ENCODE results near the gene EZH1. TPM values are rescaled to one million over a fixed set of nuclear protein-coding genes. Genes with fewer than 3 reads are reported as not detected.

The EZH1 gene
- total and polyA plus RNA-seq, 2 experiments from 2014 or later: 22.7 to 33.8 TPM

DNA sequence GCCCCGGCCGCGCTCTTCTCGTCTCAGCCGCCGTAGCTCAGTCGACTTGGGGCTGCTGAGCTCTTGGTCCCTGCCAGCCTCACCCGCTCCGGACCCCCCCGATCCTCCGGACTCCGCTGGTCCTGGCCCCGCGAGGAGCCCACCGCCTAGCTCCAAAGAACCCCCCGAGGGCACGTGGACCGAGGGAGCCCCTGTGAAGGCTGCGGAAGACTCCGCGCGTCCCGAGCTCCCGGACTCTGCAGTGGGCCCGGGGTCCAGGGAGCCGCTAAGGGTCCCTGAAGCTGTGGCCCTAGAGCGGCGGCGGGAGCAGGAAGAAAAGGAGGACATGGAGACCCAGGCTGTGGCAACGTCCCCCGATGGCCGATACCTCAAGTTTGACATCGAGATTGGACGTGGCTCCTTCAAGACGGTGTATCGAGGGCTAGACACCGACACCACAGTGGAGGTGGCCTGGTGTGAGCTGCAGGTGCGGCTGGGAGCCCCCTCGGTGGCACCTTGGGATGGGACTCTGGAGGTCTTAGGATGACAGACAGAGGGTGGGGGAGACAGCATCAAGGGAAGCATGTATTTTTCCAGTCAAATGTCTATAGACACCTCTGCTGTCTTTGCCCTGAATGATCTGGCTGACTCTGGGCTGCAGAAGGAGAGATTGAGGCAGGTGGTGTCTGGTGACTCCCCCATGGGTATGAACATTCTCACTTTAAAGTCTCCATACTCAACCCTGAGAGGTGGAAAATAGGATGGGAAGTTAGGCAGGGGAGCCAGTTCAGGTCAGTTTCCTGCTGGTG lies 36.2 kb upstream of the EZH1 start:
- Histone ChIP-seq H3K9me3 (ENCODE audit: low read depth) (no peaks in the 10 kb centered on the region), H3K36me3 (peaks cover 14% of the 10 kb centered on the region), H3K4me3 (peak overlapping the region; percentile 50), H3K4me1 (ENCODE audit: low read depth) (no peaks in the 10 kb centered on the region), H3K27ac (no peak overlapping the region), H3K27me3 (peaks cover 37% of the 10 kb centered on the region)
- DNase-seq (ENCODE audit: low read depth in 1 of 2, low spot score in 1 of 2): peak in 1 of 2 donors; percentile 26
- TF ChIP-seq, protein P1, sequence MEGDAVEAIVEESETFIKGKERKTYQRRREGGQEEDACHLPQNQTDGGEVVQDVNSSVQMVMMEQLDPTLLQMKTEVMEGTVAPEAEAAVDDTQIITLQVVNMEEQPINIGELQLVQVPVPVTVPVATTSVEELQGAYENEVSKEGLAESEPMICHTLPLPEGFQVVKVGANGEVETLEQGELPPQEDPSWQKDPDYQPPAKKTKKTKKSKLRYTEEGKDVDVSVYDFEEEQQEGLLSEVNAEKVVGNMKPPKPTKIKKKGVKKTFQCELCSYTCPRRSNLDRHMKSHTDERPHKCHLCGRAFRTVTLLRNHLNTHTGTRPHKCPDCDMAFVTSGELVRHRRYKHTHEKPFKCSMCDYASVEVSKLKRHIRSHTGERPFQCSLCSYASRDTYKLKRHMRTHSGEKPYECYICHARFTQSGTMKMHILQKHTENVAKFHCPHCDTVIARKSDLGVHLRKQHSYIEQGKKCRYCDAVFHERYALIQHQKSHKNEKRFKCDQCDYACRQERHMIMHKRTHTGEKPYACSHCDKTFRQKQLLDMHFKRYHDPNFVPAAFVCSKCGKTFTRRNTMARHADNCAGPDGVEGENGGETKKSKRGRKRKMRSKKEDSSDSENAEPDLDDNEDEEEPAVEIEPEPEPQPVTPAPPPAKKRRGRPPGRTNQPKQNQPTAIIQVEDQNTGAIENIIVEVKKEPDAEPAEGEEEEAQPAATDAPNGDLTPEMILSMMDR (IDR thresholded peaks at IDR 0.05; ENCODE audit: low read depth, low read length): no peak

DNA sequence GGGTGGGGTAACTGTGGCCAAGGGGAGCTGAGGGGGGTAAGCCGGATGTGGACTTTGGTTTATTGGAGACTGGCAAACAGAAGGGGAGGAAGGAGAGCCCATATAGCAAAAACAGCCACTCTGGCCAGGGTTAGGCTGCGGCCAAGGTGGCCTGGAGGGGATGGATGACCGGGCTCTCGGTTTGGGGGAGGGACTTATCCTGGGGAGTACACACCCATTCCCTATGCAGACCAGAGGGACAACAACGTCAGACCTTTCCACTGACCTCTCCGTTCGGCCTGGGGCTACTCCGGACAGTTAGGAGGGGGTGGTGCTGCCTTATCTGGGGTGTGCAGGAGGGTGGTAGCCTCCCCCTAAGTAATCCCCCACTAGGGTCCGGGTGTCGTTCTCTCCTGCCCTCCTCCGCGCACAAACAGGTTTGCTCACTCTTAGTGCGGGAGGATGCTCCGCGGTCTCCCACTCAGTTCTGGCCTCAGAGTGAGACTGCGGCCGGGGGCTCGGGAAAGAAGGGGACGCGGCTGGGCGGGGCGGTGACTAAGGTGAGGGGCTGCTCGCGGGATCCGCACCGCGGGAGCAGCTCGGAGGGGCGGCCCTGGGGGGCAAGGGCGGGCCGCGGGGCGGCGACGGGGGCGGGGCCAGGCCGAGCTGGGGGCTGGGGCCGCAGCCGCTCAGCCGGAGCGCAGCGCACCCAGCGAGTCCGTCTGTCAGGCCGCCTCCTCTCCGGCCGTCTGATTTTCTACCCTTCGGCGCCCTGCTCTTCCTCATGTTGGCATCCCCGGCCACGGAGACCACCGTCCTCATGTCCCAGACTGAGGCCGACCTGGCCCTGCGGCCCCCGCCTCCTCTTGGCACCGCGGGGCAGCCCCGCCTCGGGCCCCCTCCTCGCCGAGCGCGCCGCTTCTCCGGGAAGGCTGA lies 35.4 kb upstream of the EZH1 start, which contains the start of gene WNK4:
WNK4 (plus strand) TSS at position 675 of the 915 bp plus-strand sequence; CDS start at position 764, 89 bp downstream.
- no peak within 1 kb of the TSS for H3K27ac ChIP-seq
- TF ChIP-seq, protein P1 (IDR thresholded peaks at IDR 0.05; ENCODE audit: low read depth, low read length): no peak

DNA sequence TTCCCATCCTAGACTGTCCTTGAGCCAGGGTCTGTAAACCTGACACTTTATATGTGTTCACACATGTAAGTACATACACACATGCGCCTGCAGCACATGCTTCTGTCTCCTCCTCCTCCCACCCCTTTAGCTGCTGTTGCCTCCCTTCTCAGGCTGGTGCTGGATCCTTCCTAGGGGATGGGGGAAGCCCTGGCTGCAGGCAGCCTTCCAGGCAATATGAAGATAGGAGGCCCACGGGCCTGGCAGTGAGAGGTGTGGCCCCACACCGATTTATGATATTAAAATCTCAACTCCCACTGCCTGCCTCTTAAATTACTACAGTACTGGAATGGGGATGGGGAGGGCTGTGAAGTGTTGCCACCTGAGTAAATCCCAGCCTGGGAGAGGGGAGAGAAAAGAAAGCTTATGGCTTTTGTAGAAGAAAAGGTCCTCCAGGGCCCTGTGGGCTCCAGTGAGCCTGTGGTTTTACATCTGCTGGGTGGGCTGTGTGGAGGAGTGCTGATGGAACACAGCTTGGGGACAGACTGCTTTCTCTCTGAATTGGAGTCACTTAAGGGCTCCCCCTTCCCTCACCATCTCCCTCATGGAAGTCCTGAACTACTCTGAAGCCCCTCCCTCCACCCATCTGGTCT lies 34.6 kb upstream of the EZH1 start:
- Histone ChIP-seq H3K4me3 (no peak overlapping the region), H3K4me1 (ENCODE audit: low read depth) (no peaks in the 10 kb centered on the region), H3K27ac (no peak overlapping the region), H3K9me3 (ENCODE audit: low read depth) (no peaks in the 10 kb centered on the region), H3K36me3 (peaks cover 26% of the 10 kb centered on the region), H3K27me3 (peaks cover 34% of the 10 kb centered on the region)
- no peak for DNase-seq (ENCODE audit: low read depth in 1 of 2, low spot score in 1 of 2)
- TF ChIP-seq, protein P1 (IDR thresholded peaks at IDR 0.05; ENCODE audit: low read depth, low read length): no peak

More for the DNA sequence above, 35.4 kb upstream of the EZH1 start, which contains the start of gene WNK4:
- peak; percentile 46 to 53 for DNase-seq (ENCODE audit: low read depth in 1 of 2, low spot score in 1 of 2)
- H3K36me3 ChIP-seq: peaks cover 21% of the 10 kb centered on the region
- H3K9me3 ChIP-seq (ENCODE audit: low read depth): no peaks in the 10 kb centered on the region
- H3K27me3 ChIP-seq: peaks cover 34% of the 10 kb centered on the region
- no peaks in the 10 kb centered on the region for H3K4me1 ChIP-seq (ENCODE audit: low read depth)
- peak within 1 kb of the TSS; percentile 50 for H3K4me3 ChIP-seq

DNA sequence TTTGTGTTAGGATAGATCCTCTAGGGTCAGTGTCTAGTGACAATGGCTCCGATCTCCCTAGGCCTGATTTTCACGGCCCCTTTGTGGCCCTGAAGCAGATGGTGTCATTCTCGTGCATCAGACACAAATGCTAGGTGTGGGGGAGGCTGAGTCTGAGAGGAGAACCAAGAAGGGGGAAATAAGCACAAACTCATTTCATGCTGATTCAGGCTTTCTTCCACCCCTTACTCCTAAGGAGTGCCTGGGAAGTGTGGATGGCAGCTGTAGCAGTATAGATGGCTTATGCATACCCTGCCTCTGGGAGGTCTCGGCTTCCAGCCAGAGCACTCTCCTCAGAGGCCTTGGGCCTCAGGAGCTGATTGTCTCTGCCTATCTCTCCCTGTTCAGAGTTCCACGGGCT lies 33.7 kb upstream of the EZH1 start:
- Histone ChIP-seq H3K27me3 (peaks cover 29% of the 10 kb centered on the region), H3K4me3 (no peak overlapping the region), H3K9me3 (ENCODE audit: low read depth) (no peaks in the 10 kb centered on the region), H3K4me1 (ENCODE audit: low read depth) (peaks cover 5% of the 10 kb centered on the region), H3K36me3 (peaks cover 26% of the 10 kb centered on the region), H3K27ac (no peak overlapping the region)
- DNase-seq (ENCODE audit: low read depth in 1 of 2, low spot score in 1 of 2): no peak
- TF ChIP-seq, protein P1 (IDR thresholded peaks at IDR 0.05; ENCODE audit: low read depth, low read length): no peak

DNA sequence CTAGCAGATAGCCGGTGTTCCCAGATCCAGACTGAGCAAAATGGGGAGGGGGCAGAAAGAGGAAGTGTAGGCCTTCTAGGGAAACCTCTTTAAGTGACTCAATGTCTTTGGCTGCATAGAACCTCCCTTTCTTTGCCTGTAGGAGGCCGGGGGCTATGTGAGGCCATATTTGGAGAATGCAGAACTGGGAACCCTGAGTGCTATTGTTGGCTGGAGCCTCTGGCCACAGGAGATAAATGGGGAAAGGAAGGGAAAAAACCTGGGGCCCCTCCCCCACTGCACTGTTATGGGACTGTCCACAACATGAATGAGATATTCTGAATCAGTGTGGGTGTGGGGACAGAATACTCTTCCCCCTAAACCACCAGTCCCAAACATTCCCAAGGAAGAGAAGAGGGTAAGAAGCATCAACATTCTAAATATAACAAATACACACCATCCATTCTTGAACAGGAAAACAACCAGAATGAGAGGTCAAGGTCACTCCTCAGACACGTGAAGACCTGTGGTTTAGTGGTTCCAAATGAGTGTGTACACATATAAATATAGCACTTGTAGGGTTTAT lies 30.8 kb upstream of the EZH1 start:
- TF ChIP-seq, protein P1 (IDR thresholded peaks at IDR 0.05; ENCODE audit: low read depth, low read length): no peak
- DNase-seq (ENCODE audit: low read depth in 1 of 2, low spot score in 1 of 2): peak in 1 of 2 donors; percentile 49
- peaks cover 26% of the 10 kb centered on the region for H3K36me3 ChIP-seq
- H3K27me3 ChIP-seq: peaks cover under 1% of the 10 kb centered on the region
- no peak overlapping the region for H3K27ac ChIP-seq
- H3K4me3 ChIP-seq: no peak overlapping the region
- H3K4me1 ChIP-seq (ENCODE audit: low read depth): peaks cover 8% of the 10 kb centered on the region
- H3K9me3 ChIP-seq (ENCODE audit: low read depth): no peaks in the 10 kb centered on the region
